Bronchial epithelial cell (primary cell): ENCODE results near the gene USP44. TPM values are rescaled to one million over a fixed set of nuclear protein-coding genes. Genes with fewer than 3 reads are reported as not detected.

Source experiments
- DNase-seq: peaks from one replicate; pipeline ENCODE4 v3.0.0-alpha.2; 2010; ENCODE audit warnings: low read depth
- FAIRE-seq: peaks from 2 replicates; lab custom pipeline; 2011; peaks lifted over from hg19 to GRCh38; lab: Jason Lieb, UNC
- H3K27me3 ChIP-seq: 2 replicates; pipeline ENCODE4 v1.5.1; 2011; ENCODE audit warnings: low read length; ENCODE audit not compliant: control insufficient read depth, insufficient read depth
- H3K36me3 ChIP-seq: 2 replicates; pipeline ENCODE4 v1.5.1; 2011; ENCODE audit warnings: low read length; ENCODE audit not compliant: control insufficient read depth, insufficient read depth
- H3K4me3 ChIP-seq: 2 replicates; pipeline ENCODE4 v1.5.1; 2011; ENCODE audit warnings: mild to moderate bottlenecking, low read depth, low read length, control low read depth
- CTCF ChIP-seq: IDR thresholded peaks from 2 replicates; pipeline ENCODE4 v1.5.1; 2011; ENCODE audit warnings: mild to moderate bottlenecking, moderate library complexity, low read length, control low read depth, inconsistent platforms; ENCODE audit not compliant: insufficient read depth, severe bottlenecking
- total RNA-seq: library from RNA; depleted of rRNA; stranded (reverse); fragments of >200 nt; gene quantifications from 2 replicates; pipeline ENCODE4 v1.2.1, GENCODE V29; 2014

The USP44 gene
- total RNA-seq, 1 donor from 2014 or later, result 0.26 TPM

GRCh38 chr12:95499772-95500171, 51.5 kb downstream of the USP44 start:
- DNase-seq, result no peak
- peaks cover 11% of the 10 kb centered on the region for H3K36me3 ChIP-seq
- H3K4me3 ChIP-seq, result no peak overlapping the region
- no peak for FAIRE-seq
- no peaks in the 10 kb centered on the region for H3K27me3 ChIP-seq
- no peak for TF ChIP-seq CTCF

GRCh38 chr12:95498968-95499367, 52.3 kb downstream of the USP44 start:
- Histone ChIP-seq H3K27me3 (no peaks in the 10 kb centered on the region), H3K36me3 (peaks cover 10% of the 10 kb centered on the region), H3K4me3 (no peak overlapping the region)
- no peak for TF ChIP-seq CTCF
- no peak for DNase-seq
- FAIRE-seq, result no peak

GRCh38 chr12:95497031-95497430, 54.2 kb downstream of the USP44 start:
- FAIRE-seq (no peak), DNase-seq (no peak)
- Histone ChIP-seq H3K27me3 (no peaks in the 10 kb centered on the region), H3K36me3 (peaks cover 6% of the 10 kb centered on the region), H3K4me3 (no peak overlapping the region)
- TF ChIP-seq CTCF, result no peak

- no peak for TF ChIP-seq CTCF
- Histone ChIP-seq H3K27me3 (no peaks in the 10 kb centered on the region), H3K4me3 (no peak overlapping the region), H3K36me3 (peaks cover 7% of the 10 kb centered on the region)
- DNase-seq, result no peak
- FAIRE-seq, result no peak
These were observed 55.8 kb downstream of the USP44 start for GRCh38 chr12:95495433-95495832.

- Histone ChIP-seq H3K27me3 (no peaks in the 10 kb centered on the region), H3K36me3 (peaks cover 7% of the 10 kb centered on the region), H3K4me3 (no peak overlapping the region)
- TF ChIP-seq CTCF, result no peak
- FAIRE-seq (no peak), DNase-seq (no peak)
These were observed 56.4 kb downstream of the USP44 start for GRCh38 chr12:95494888-95495287.

- FAIRE-seq, result no peak
- no peak for DNase-seq
- no peak overlapping the region for H3K4me3 ChIP-seq
- no peak for TF ChIP-seq CTCF
- H3K27me3 ChIP-seq, result no peaks in the 10 kb centered on the region
- peaks cover 3% of the 10 kb centered on the region for H3K36me3 ChIP-seq
These were observed 58.8 kb downstream of the USP44 start for GRCh38 chr12:95492462-95492861.
